Body of pancreas (tissue), 4 donors: ENCODE data around the gene SOAT2.

Experiments
- CTCF ChIP-seq, 7 experiments: fragments of 450-650 bp in 4 of 7; fragments of 200-600 bp in 3 of 7; sonication (generic) in 3 of 7; IDR thresholded peaks; one replicate each; pipeline ENCODE4 v1.5.1; 2016 to 2019; ENCODE audit warnings: antibody characterized with exemption in 7 of 7
- POLR2A ChIP-seq, 3 donors: fragments of 450-650 bp; IDR thresholded peaks; one replicate each; pipeline ENCODE4 v1.6.1; 2016; ENCODE audit warnings: antibody characterized with exemption in 3 of 3, mild to moderate bottlenecking in 2 of 3

- TF ChIP-seq POLR2A (IDR thresholded peaks at IDR 0.05) = no peak
- TF ChIP-seq CTCF (IDR thresholded peaks at IDR 0.05) = no peak
Observed at GRCh38 chr12:53113951-53114350, 10.7 kb downstream of the SOAT2 start.
